ENCODE data around the gene MRPS26. TPM values are rescaled to one million over a fixed set of nuclear protein-coding genes. Genes with fewer than 3 reads are reported as not detected.

The MRPS26 gene
- total and polyA plus RNA-seq, 4 donors = 24.1 to 91.1 (median 74.0) TPM

Other genes with a start within 250 kb of the MRPS26 start
- 100 to 1,000 TPM in 1 of 2 donors, 10 to 100 TPM in 1; 37.1 to 163 TPM for gene CPXM1, start 245.4 kb upstream of the MRPS26 start, total RNA-seq
- gene CPXM1, start 245.4 kb upstream of the MRPS26 start, polyA plus RNA-seq (ENCODE audit: insufficient read length in 2 of 2) = 10 to 100 TPM; 55.9 to 84.9 TPM
- gene C20orf141, start 231.1 kb upstream of the MRPS26 start, total RNA-seq = not detected
- gene C20orf141, start 231.1 kb upstream of the MRPS26 start, polyA plus RNA-seq (ENCODE audit: insufficient read length in 2 of 2) = not detected
- gene TMEM239, start 229.7 kb upstream of the MRPS26 start, total RNA-seq = not detected
- gene TMEM239, start 229.7 kb upstream of the MRPS26 start, polyA plus RNA-seq (ENCODE audit: insufficient read length in 2 of 2) = not detected
- 10 to 100 TPM; 15.7 to 46.7 TPM for gene PCED1A, start 205.4 kb upstream of the MRPS26 start, total RNA-seq
- 10 to 100 TPM; 57.9 to 64.9 TPM for gene PCED1A, start 205.4 kb upstream of the MRPS26 start, polyA plus RNA-seq (ENCODE audit: insufficient read length in 2 of 2)
- 10 to 100 TPM; 35.3 to 57.0 TPM for gene VPS16, start 205.3 kb upstream of the MRPS26 start, total RNA-seq
- gene VPS16, start 205.3 kb upstream of the MRPS26 start, polyA plus RNA-seq (ENCODE audit: insufficient read length in 2 of 2) = 10 to 100 TPM; 65.5 to 71.6 TPM
- 100 to 1,000 TPM; 113 to 171 TPM for gene PTPRA, start 172.6 kb upstream of the MRPS26 start, total RNA-seq
- 100 to 1,000 TPM; 160 to 182 TPM for gene PTPRA, start 172.6 kb upstream of the MRPS26 start, polyA plus RNA-seq (ENCODE audit: insufficient read length in 2 of 2)
- gene GNRH2, start 2.4 kb upstream of the MRPS26 start, total RNA-seq = under 1 TPM in 1 of 2 donors, not detected in 1; 0.44 TPM
- 1 to 10 TPM in 1 of 2 donors, under 1 TPM in 1; 0.68 to 1.8 TPM for gene GNRH2, start 2.4 kb upstream of the MRPS26 start, polyA plus RNA-seq (ENCODE audit: insufficient read length in 2 of 2)
- gene OXT, start 25.6 kb downstream of the MRPS26 start, total RNA-seq = under 1 TPM in 1 of 2 donors, not detected in 1; 0.33 TPM
- under 1 TPM in 1 of 2 donors, not detected in 1; 0.32 TPM for gene OXT, start 25.6 kb downstream of the MRPS26 start, polyA plus RNA-seq (ENCODE audit: insufficient read length in 2 of 2)
- not detected for gene AVP, start 38.7 kb downstream of the MRPS26 start, total RNA-seq
- not detected for gene AVP, start 38.7 kb downstream of the MRPS26 start, polyA plus RNA-seq (ENCODE audit: insufficient read length in 2 of 2)
- gene FASTKD5, start 113.8 kb downstream of the MRPS26 start, total RNA-seq = 10 to 100 TPM; 15.5 to 17.0 TPM
- gene FASTKD5, start 113.8 kb downstream of the MRPS26 start, polyA plus RNA-seq (ENCODE audit: insufficient read length in 2 of 2) = 10 to 100 TPM; 13.7 to 15.6 TPM
- gene UBOX5, start 113.8 kb downstream of the MRPS26 start, total RNA-seq = 1 to 10 TPM; 2.7 to 6.8 TPM
- 1 to 10 TPM; 5.0 to 8.2 TPM for gene UBOX5, start 113.8 kb downstream of the MRPS26 start, polyA plus RNA-seq (ENCODE audit: insufficient read length in 2 of 2)
- 10 to 100 TPM; 21.4 to 27.7 TPM for gene LZTS3, start 127.5 kb downstream of the MRPS26 start, total RNA-seq
- gene LZTS3, start 127.5 kb downstream of the MRPS26 start, polyA plus RNA-seq (ENCODE audit: insufficient read length in 2 of 2) = 10 to 100 TPM; 79.5 to 83.2 TPM
- 10 to 100 TPM; 23.0 to 64.9 TPM for gene DDRGK1, start 158.6 kb downstream of the MRPS26 start, total RNA-seq
- gene DDRGK1, start 158.6 kb downstream of the MRPS26 start, polyA plus RNA-seq (ENCODE audit: insufficient read length in 2 of 2) = 10 to 100 TPM; 61.6 to 79.0 TPM
- 10 to 100 TPM; 24.4 to 49.5 TPM for gene ITPA, start 163.4 kb downstream of the MRPS26 start, total RNA-seq
- 10 to 100 TPM; 68.0 to 82.8 TPM for gene ITPA, start 163.4 kb downstream of the MRPS26 start, polyA plus RNA-seq (ENCODE audit: insufficient read length in 2 of 2)
- under 1 TPM; 0.20 to 0.50 TPM for gene SLC4A11, start 193.1 kb downstream of the MRPS26 start, total RNA-seq
- 1 to 10 TPM in 1 of 2 donors, under 1 TPM in 1; 0.44 to 1.3 TPM for gene SLC4A11, start 193.1 kb downstream of the MRPS26 start, polyA plus RNA-seq (ENCODE audit: insufficient read length in 2 of 2)